ENCODE results near the gene EDIL3.

EDIL3 gene

GRCh38 chr5:84259283-84260045 lies 125.2 kb downstream of the EDIL3 start:
- DNase-seq, result no peak

- no peak for DNase-seq
These were observed 127.6 kb downstream of the EDIL3 start for GRCh38 chr5:84257061-84257460.

GRCh38 chr5:84255315-84255714 lies 129.4 kb downstream of the EDIL3 start:
- peak in 1 of 3 donors; percentile 10 for DNase-seq

- no peak for DNase-seq
These were observed 130.7 kb downstream of the EDIL3 start for GRCh38 chr5:84253946-84254345.

GRCh38 chr5:84251503-84251902 lies 133.2 kb downstream of the EDIL3 start:
- no peak for DNase-seq

- DNase-seq, result no peak
These were observed 134.6 kb downstream of the EDIL3 start for GRCh38 chr5:84249918-84250630.

- DNase-seq, result no peak
These were observed 136.7 kb downstream of the EDIL3 start for GRCh38 chr5:84248013-84248412.

- DNase-seq, result no peak
These were observed 142.4 kb downstream of the EDIL3 start for GRCh38 chr5:84242286-84242685.

GRCh38 chr5:84239494-84239893 lies 145.2 kb downstream of the EDIL3 start:
- DNase-seq, result no peak

- DNase-seq, result no peak
These were observed 147.6 kb downstream of the EDIL3 start for GRCh38 chr5:84237126-84237525.

GRCh38 chr5:84231433-84231832 lies 153.2 kb downstream of the EDIL3 start:
- no peak for DNase-seq

- DNase-seq, result no peak
These were observed 155.6 kb downstream of the EDIL3 start for GRCh38 chr5:84229045-84229444.

- DNase-seq, result peak in 2 of 3 donors; percentile 1 to 7
These were observed 156.4 kb downstream of the EDIL3 start for GRCh38 chr5:84228266-84228665.

GRCh38 chr5:84227236-84227635 lies 157.4 kb downstream of the EDIL3 start:
- no peak for DNase-seq

- DNase-seq, result no peak
These were observed 166.1 kb downstream of the EDIL3 start for GRCh38 chr5:84218546-84218945.

GRCh38 chr5:84215521-84215920 lies 169.2 kb downstream of the EDIL3 start:
- no peak for DNase-seq

GRCh38 chr5:84213861-84214260 lies 170.8 kb downstream of the EDIL3 start:
- no peak for DNase-seq

GRCh38 chr5:84213212-84213611 lies 171.5 kb downstream of the EDIL3 start:
- no peak for DNase-seq

GRCh38 chr5:84204772-84205171 lies 179.9 kb downstream of the EDIL3 start:
- no peak for DNase-seq

- no peak for DNase-seq
These were observed 182.5 kb downstream of the EDIL3 start for GRCh38 chr5:84202136-84202535.

GRCh38 chr5:84197538-84197937 lies 187.1 kb downstream of the EDIL3 start:
- DNase-seq, result peak; percentile 25 to 54 (median 51)

- no peak for DNase-seq
These were observed 193.4 kb downstream of the EDIL3 start for GRCh38 chr5:84191281-84191680.

- no peak for DNase-seq
These were observed 199.8 kb downstream of the EDIL3 start for GRCh38 chr5:84184857-84185256.

GRCh38 chr5:84181093-84181492 lies 203.6 kb downstream of the EDIL3 start:
- DNase-seq, result no peak
